Stimulated activated CD8-positive, alpha-beta memory T cell treated with anti-CD3 and anti-CD28 coated beads, Interleukin-12 subunit alpha, Interleukin-12 subunit beta, amount 100 ng/mL, for 4 hours (primary cell): Measurements from ENCODE around the gene UBE4B.

ENCODE experiments used
- DNase-seq: peaks from one replicate; pipeline ENCODE4 v3.0.0-alpha.2; 2020; ENCODE audit warnings: low read depth

UBE4B gene

DNA sequence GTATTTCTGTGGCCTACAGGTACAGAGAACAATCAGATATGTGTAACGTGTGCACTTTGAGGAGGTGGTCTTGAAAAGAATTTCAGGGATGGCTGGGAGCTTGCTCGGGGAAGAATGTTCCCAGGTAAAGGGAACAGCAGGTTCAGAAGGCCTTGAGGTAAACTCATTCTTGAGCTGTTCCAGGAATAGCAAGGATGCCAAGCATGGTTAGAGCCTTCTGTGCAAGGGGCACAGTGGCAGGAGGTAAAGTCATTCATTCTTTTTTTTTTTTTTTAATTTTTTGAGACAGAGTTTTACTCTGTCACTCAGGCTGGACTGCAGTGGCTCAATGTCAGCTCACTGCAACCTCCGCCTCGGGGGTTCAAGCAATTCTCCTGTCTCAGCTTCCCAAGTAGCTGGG is 10.0 kb downstream of the UBE4B start:
- no peak for DNase-seq

DNA sequence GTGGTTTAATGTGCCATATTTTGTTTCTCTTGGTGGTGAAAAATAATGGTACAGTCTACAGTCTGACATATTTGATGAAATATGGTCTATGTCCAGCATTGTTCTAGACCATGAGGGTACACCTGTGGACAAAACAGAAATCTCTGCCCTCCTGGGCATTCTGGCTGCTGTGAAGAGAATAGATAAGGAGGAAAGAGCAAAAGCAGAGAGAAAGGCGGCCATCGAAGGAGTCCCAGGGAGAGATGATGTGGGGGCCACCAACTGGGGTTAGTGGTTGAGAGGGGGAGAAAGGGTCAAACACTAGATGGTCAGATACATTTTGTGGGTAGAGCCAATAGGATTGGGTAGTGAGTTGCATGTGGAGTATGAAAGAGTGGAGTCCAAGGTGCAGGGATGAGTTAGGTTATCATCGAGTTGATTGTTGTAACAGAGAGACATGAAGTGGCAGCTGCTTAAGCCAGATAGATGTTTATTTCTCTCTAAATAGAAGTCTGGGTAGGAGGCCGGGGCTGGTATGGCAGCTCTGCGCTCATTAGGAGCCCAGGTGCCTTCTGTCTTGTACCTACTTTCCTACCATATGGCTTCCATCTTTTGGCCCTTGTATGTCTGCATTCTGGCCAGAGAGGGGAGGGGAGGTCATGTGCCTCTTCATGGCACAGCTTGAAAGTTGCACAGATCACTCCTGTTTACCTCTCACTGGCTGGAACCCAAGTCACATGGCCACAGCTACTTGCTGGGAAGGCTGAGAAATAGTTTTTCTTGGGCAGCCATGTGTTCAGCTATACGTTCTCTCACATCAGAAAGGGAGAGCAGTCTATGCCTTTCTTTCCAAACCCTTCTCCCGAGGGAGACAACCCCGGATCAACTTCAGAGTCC is 13.0 kb downstream of the UBE4B start:
- no peak for DNase-seq

GRCh38 chr1:10046356-10047085 is 13.8 kb downstream of the UBE4B start:
- no peak for DNase-seq

GRCh38 chr1:10048601-10049000 is 15.8 kb downstream of the UBE4B start:
- DNase-seq: no peak

GRCh38 chr1:10050611-10051010 is 17.9 kb downstream of the UBE4B start:
- DNase-seq: no peak

DNA sequence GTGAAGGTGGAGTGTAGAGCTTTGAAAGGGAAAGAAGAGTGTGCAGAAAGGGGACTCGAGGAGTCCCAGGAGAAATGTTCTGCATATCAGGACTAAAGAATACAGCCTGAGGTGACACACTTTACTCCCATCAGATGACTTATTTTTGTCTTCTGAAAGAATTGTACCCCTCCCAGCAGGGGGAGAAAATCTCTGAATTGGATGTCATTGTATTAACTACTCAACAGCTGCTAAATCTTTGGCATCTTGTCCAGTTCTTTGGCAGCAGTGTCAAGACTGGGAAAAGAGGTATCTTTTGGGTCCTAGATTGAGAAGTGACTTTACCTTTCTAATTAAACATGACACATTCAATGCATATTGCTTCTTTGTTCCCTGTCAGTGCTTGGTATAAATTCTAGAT is 18.9 kb downstream of the UBE4B start:
- DNase-seq: no peak

GRCh38 chr1:10052347-10052746 is 19.6 kb downstream of the UBE4B start:
- no peak for DNase-seq

GRCh38 chr1:10054465-10054864 is 21.7 kb downstream of the UBE4B start:
- DNase-seq: no peak

GRCh38 chr1:10056599-10056987 is 23.8 kb downstream of the UBE4B start:
- no peak for DNase-seq

- DNase-seq: no peak
Observed at GRCh38 chr1:10057343-10057742, 24.6 kb downstream of the UBE4B start.

DNA sequence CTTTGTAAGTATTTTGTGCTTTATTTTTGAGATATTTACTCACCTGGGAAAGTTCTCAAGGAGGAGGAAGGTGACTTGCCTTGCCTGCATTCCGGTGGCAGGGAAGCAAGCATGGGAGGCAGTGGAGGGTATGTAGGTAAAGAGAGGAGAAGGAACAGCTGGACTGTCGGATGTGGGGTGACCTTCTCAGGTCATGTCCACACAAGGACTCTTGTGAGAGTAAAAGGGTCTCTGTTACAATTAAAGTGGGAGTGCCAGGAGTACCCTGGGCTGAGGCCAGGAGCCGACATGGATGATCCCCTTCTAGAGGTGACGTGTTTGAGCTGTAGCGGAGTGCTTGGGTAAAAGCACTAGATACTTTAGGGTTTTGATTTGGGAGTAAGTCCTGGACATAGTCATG is 25.0 kb downstream of the UBE4B start:
- no peak for DNase-seq

DNA sequence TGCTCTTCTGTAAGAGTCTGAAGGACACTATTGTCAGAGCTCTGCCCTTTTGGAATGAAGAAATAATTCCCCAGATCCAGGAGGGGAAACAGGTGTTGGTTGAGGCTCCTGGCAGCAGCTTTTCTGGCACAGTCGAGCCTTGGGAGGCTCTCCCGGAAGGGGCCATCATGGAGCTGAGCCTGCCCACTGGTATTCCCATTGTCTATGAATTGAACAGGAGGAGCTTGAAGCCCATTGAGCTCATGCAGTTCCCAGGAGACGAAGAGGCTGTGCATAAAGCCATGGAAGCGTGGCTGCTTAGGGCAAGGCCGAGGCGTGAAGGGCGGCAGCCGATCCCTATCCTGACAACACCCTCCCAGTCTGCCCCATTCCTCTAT is 26.6 kb downstream of the UBE4B start:
- no peak for DNase-seq

DNA sequence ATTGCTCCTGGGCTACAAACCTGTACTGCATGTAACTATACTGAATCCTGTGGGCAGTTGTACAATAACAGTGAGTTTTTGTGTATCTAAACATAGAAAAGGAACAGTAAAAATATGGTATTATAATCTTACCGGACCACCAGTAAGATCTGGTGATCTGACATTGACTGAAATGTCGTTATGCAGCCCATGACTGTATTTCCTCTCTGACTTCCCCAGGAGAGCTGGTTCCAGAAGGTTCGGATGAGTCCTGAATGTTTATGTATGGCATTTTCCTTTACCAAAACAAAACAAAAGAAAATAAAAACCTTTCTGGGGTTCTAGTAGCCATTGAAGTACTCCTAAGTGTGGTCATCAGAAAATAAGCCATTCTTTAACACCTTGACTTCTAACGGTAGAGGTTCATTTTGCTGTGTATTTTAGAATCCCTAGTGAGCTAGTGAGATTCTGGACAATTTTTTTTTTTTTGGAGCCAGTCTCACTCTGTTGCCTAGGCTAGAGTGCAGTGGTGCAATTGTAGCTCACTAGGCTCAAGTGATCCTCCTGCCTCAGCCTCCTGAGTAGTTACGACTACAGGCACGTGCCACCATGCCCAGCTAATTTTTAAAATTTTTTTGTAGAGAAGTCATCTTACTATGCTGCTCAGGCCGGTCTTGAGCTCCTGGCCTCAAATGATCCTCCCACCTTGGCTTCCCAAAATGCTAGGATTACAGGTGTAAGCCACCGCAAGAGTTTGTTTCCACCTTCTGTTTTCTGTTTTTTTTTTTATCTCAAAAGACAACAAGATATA is 27.7 kb downstream of the UBE4B start:
- DNase-seq: no peak

DNA sequence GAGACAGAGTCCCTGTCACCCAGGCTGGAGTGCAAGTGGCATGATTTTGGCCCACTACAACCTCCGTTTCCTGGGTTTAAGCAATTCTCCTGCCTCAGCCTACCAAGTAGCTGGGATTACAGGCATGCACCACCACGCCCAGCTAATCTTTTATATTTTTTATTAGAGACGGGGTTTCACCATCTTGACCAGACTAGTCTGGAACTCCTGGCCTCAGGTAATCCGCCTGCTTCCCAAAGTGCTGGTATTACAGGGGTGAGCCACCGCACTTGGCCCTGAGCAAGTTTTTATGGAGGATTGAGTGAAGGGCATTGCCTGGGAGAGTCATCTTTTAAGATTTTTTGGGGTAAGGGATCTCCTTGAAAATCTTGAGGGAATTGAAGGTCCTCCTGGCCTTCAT is 28.5 kb downstream of the UBE4B start:
- DNase-seq: no peak

- no peak for DNase-seq
Observed at GRCh38 chr1:10063878-10064277, 31.1 kb downstream of the UBE4B start.

GRCh38 chr1:10064416-10065343 is 31.9 kb downstream of the UBE4B start:
- DNase-seq: no peak

GRCh38 chr1:10065344-10065685 is 32.6 kb downstream of the UBE4B start:
- DNase-seq: no peak

DNA sequence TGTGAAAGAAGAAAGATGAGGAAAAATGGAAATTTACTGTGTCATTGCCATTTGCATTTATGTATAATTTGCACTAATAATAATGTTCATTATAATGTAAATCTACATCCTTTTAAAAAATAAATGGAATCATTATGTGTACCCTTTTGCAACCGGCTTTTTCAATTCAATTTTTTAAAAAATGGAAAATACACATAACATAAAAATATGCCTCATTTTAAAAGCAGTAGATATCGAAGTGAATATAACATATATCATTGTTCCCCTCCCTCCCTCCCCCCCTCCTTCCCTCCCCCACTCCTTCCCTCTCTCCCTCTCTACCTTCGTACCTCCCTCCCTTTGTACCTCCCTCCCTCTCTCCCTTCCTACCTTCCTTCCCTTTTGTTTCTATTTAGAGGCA is 33.0 kb downstream of the UBE4B start:
- DNase-seq: no peak

DNA sequence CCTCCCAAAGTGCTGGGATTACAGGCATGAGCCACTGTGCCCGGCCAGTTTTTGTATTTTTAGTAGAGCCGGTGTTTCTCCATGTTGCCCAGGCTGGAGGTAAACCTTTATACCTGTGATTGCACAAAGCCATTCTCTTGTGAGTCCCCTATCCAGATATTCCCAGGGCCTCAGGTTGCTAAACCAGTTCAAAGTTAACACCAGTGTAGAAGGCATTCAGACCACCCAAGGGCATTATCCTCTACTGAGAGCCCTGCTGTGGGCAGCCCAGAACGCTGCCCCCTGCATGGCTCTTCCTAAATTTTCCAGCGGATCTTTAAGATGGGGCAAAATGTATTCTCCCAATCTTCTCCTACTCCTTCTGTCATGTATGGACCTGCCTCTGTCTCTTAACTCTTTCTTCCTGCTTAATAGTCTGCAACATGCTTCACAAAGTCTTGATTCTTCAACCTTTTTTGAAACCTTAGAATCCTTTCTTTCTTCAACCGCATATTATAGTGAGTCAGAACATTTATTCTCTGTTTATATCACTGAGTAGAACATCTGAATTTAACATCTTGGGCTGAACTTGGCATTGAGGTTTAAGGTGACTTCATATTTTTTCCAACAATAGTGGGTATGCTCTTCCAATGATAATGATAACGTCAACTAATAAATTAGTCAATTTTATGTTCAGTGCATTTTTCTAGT is 36.0 kb downstream of the UBE4B start:
- no peak for DNase-seq

DNA sequence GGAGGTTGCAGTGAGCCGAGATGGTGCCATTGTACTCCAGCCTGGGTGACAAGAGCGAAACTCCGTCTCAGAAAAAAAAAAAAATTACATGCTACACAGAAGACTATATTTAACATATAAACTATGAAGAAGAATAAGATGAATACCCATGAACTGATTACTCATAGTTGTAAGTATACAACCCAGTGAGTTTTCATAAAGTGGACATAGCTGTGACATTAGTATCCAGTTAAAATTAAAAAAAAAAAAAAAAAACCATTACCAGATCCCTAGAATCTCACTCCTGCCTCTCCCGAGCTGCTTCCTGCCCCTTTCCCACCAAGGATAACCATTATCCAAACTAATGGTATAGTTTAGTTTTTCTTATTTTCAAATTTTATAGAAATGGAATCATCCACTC is 37.4 kb downstream of the UBE4B start:
- no peak for DNase-seq

- no peak for DNase-seq
Observed at GRCh38 chr1:10071640-10072039, 38.9 kb downstream of the UBE4B start.
